GM18505 (cell line): ENCODE data around the gene NAT9.

Experiments
- ATAC-seq: cut with Tn5 transposase; IDR thresholded peaks from one replicate; pipeline ENCODE4 v1.9.1; 2021; ENCODE audit not compliant: unreplicated experiment
- POLR2A ChIP-seq: IDR thresholded peaks from 4 replicates; pipeline ENCODE4 v1.6.1; 2011; ENCODE audit warnings: borderline replicate concordance; ENCODE audit not compliant: insufficient read depth, insufficient read length; ENCODE audit errors: extremely low read depth

NAT9 gene

DNA sequence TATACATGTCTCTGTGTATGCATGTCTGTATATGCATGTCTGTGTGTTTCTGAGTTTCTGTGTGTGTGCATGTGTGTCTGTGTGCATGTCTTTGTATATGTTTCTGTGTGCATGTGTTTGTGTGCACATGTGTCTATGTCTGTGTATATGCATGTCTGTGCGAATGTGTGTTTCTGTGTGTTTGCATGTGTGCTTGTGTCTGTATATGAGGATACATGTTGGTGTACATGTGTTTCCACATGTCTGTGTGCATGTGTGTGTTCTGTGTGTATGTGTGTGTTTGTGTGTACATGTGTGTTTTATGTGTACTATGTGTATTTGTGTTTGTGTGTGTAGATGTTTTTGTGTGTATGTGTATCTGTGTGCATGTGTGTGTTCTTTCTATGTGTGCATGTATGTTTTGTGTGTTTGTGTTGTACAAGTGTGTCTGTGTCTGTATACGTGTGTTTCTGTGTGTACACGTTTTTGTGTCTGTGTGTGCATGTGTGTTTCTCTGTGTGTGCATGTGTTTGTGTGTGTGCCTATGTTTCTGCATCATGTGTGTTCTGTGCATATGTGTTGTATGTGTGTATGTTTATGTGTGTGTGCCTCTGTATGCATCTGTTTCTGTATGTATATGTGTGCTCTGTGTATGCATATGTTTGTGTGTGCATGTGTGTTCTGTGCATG, 48.0 kb downstream of the NAT9 start:
- no peak for ATAC-seq
- no peak for TF ChIP-seq POLR2A

DNA sequence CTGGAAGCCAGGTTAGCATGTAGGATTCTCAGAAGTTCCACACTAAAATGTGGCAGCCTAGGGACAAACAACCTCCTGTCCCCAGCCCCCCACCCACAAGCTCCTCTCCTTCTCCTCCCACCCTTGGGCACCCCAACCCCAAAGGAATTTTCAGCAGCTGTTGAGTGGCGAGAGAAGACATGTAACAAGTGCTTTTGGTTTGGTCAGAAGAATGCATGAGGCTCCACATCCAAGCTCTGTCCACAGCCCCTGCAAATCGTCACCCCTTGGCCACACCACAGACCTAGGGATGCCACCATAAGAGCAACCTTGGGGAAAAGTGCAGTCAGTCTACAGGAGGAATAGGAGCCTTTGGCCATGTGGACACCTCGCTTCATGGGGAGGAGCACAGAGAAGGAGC, 51.0 kb downstream of the NAT9 start:
- no peak for TF ChIP-seq POLR2A
- ATAC-seq, result no peak

DNA sequence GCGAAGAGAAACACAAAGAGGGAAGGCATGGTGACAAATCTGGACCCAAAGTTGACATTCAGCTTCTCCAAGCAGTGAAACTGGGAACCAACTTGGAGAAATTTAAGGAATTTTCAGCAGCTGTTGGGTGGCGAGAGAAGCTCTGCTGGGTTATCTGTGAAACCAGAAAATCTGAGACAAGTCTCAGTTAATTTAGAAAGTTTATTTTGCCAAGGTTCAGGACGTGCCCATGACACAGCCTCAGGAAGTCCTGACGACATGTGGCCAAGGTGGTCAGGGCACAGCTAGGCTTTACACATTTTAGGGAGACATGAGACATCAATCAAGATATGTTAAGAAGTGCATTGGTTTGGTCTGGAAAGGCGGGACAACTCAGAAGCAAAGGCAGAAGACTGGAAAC, 52.3 kb downstream of the NAT9 start:
- no peak for TF ChIP-seq POLR2A
- ATAC-seq, result no peak

DNA sequence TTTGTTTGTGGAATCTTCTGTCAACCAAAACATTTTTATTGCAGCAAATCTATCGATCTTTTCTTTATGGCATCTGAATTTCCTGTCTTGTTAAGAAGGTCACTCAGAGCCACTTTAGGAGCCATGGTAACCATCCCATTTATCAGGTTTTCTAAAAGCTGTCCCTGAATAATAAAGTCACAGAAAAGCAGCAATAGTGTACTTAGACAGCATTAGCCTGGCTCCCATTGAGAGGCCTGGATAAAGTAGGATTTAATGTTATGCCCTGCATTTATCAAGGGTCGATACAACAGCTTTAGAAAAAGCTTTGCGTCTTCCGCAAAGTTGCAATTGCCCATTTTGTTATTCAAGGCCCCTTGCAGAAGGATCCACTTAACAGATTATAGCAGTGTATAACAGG, 53.4 kb downstream of the NAT9 start:
- no peak for TF ChIP-seq POLR2A
- ATAC-seq, result no peak
